Vagina (tissue), 2 donors: Measurements from ENCODE around the gene LAMB3.

Experiments used
- POLR2A ChIP-seq, 2 donors: fragments of 450-650 bp; IDR thresholded peaks; one replicate each; pipeline ENCODE4 v1.6.1; 2017; ENCODE audit warnings: antibody characterized with exemption in 2 of 2, mild to moderate bottlenecking in 2 of 2, moderate library complexity in 2 of 2
- TF ChIP-seq, protein P1 (sequence below), 3 experiments: fragments of 450-650 bp in 2 of 3; fragments of 200-600 bp in 1 of 3; sonication (generic) in 1 of 3; IDR thresholded peaks; one replicate each; pipeline ENCODE4 v1.5.1; 2017 to 2019; ENCODE audit warnings: antibody characterized with exemption in 3 of 3, mild to moderate bottlenecking in 2 of 3, moderate library complexity in 2 of 3

DNA sequence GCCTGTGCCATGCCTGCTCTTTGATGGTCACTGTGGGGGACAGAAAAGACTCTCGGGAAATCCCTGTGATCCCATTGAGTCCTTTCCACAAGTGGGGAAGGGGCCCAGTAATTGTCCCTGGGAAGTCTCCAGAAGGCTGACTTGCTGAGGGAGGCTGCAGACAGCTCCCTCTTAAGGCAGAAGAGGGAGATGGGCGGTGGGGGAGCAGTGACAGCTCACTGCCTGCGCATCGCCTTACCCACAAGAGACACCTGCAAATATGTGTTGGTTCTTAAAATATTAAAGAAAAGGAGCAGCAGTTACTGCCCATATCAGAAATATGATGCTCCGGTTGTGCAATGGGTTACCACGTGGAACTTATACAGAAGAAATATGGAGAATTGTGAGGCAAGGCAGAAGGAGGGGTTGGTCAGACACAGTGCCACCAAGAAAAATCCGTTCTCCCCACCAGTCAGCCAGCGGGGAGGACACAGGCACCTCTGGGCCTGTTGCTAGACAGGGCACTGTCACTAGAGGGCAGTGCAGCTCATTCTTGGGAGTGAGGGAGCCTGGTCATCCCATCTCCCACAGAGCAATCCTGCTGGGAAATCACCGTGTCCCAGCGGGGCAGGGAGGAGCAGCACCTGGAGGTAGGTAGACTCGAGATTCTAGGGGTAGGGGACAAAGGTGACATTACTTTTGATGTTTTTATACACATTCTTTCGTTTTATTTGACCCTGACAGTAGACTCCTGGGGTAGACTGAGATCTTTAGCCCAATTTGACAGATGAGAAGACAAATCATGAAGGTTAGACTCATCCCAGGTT, 75.6 kb downstream of the LAMB3 start:
- TF ChIP-seq, protein P1, sequence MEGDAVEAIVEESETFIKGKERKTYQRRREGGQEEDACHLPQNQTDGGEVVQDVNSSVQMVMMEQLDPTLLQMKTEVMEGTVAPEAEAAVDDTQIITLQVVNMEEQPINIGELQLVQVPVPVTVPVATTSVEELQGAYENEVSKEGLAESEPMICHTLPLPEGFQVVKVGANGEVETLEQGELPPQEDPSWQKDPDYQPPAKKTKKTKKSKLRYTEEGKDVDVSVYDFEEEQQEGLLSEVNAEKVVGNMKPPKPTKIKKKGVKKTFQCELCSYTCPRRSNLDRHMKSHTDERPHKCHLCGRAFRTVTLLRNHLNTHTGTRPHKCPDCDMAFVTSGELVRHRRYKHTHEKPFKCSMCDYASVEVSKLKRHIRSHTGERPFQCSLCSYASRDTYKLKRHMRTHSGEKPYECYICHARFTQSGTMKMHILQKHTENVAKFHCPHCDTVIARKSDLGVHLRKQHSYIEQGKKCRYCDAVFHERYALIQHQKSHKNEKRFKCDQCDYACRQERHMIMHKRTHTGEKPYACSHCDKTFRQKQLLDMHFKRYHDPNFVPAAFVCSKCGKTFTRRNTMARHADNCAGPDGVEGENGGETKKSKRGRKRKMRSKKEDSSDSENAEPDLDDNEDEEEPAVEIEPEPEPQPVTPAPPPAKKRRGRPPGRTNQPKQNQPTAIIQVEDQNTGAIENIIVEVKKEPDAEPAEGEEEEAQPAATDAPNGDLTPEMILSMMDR (IDR thresholded peaks at IDR 0.05), result peak; percentile 77 to 93 (median 81)
- TF ChIP-seq POLR2A (IDR thresholded peaks at IDR 0.05), result no peak
